K562 (cell line): ENCODE data around the gene NOP14. TPM values are rescaled to one million over a fixed set of nuclear protein-coding genes. Genes with fewer than 3 reads are reported as not detected.
A peak's percentile ranks its signal among the peaks of the same experiment; 100 is the strongest.

Experiments
- CREB1 ChIP-seq, 2 experiments: sonication (generic) in 1 of 2; formaldehyde crosslinking in 1 of 2; IDR thresholded peaks; 2 replicates each; pipeline versions ENCODE4 v1.6.1 to v1.8.0; 2012 to 2022; ENCODE audit warnings: inconsistent platforms in 1 of 2, mild to moderate bottlenecking in 1 of 2, missing genetic modification reagents in 1 of 2, moderate library complexity in 1 of 2
- FOSL1 ChIP-seq: fragments of 200-800 bp; sonication (Bioruptor generic); conservative IDR thresholded peaks from 2 replicates; pipeline ENCODE4 v1.6.1; 2016; ENCODE audit warnings: missing genetic modification characterization, missing compliant biosample characterization
- HEY1 ChIP-seq: fragments of 250-450 bp; sonication (Bioruptor Pico); IDR thresholded peaks from 2 replicates; pipeline ENCODE4 v1.5.0; 2020; ENCODE audit warnings: mild to moderate bottlenecking, moderate library complexity, borderline replicate concordance
- SAP30 ChIP-seq: fragments of 200-600 bp; sonication (generic); IDR thresholded peaks from 2 replicates; pipeline ENCODE4 v1.6.1; 2012; ENCODE audit warnings: borderline replicate concordance, low read depth, mild to moderate bottlenecking, moderate library complexity, low read length, control low read depth, inconsistent platforms; ENCODE audit not compliant: insufficient read depth, poor library complexity, severe bottlenecking
- SMAD4 ChIP-seq: fragments of 250-450 bp; sonication (Bioruptor Pico); conservative IDR thresholded peaks from 2 replicates; pipeline ENCODE4 v1.8.0; 2021; ENCODE audit warnings: inconsistent platforms, mild to moderate bottlenecking, moderate library complexity
- ZNF197 ChIP-seq: fragments of 200-800 bp; sonication (Bioruptor generic); IDR thresholded peaks from 2 replicates; pipeline ENCODE4 v1.6.1; 2016; ENCODE audit warnings: low read depth, missing genetic modification characterization, missing compliant biosample characterization
- ZNF232 ChIP-seq: sonication (generic); formaldehyde crosslinking; IDR thresholded peaks from 2 replicates; pipeline ENCODE4 v1.8.0; 2022; ENCODE audit warnings: mild to moderate bottlenecking, missing genetic modification reagents
- polyA plus RNA-seq, 8 experiments: library from polyadenylated mRNA; depleted of rRNA in 4 of 8; stranded (reverse) in 5 of 8; unstranded in 3 of 8; fragments of >200 nt; fragmentation: Nextera tagmentation in 2 of 8; fragmentation: Illumina TruSeq in 1 of 8; extraction: Ambion mirVana in 2 of 8; extraction: Trizol in 1 of 8; gene quantifications; 2 replicates each; pipeline versions ENCODE4 v1.2.1 to v1.2.3, GENCODE V29; 2011 to 2014; ENCODE audit warnings: inconsistent platforms in 1 of 8, missing spikeins in 1 of 8
- total RNA-seq, 7 experiments: library from RNA; depleted of rRNA in 6 of 7; stranded (reverse); fragments of >200 nt in 6 of 7; fragmentation: Illumina TruSeq in 2 of 7; extraction: Trizol in 2 of 7; gene quantifications; 2 replicates each; pipeline versions ENCODE4 v1.2.1 to v1.2.3, GENCODE V29; 2011 to 2021; ENCODE audit warnings: low replicate concordance in 1 of 7
- TF ChIP-seq, protein P1 (sequence below): fragments of 450-650 bp; formaldehyde crosslinking; IDR thresholded peaks from 2 replicates; pipeline ENCODE4 v1.4.0; 2020; ENCODE audit warnings: mild to moderate bottlenecking, mixed read lengths
- TF ChIP-seq, protein P2 (sequence below), 2 experiments: fragments of 450-650 bp; formaldehyde crosslinking in 1 of 2; IDR thresholded peaks; 2 replicates each; pipeline versions ENCODE4 v1.4.0 to v1.6.1; 2014 to 2020; ENCODE audit warnings: mild to moderate bottlenecking in 2 of 2, borderline replicate concordance in 1 of 2, low read depth in 1 of 2
- TF ChIP-seq, protein P3 (sequence below): sonication (generic); formaldehyde crosslinking; IDR thresholded peaks from 2 replicates; pipeline ENCODE4 v1.8.1; 2023; ENCODE audit warnings: missing genetic modification reagents, mild to moderate bottlenecking, borderline replicate concordance

NOP14 gene
- total and polyA plus RNA-seq, 9 of the 15 experiments (the other 6 are each of a cell fraction or from before 2014, with no cell fraction given): 12.7 to 76.0 (median 50.9) TPM

DNA sequence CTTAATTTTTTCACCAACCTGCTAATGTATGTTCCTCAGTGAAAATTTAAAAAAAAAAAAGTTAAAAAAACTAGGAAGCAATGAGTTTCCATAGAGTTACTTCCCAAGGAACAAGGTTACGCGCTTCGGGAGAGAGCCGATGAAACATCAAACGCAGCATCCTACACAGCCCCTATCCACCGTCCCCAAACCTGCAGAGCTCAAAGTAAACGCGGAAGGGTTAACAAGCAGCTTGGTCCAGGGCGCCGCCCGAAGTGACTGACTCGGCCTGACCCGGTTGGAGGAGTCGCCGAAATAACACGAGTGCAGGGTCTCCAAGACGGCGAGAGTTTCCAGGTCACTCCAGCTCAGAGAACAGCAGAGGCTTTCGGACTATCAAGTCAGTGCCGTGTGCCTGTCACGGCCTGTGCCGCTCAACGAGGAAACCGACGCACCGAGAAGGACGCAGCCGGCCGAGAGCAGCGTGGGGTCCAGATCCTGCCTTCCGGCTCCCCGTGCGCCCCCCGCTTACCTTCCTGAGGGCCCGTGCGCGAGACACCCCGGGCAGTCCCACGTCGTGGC lies 512 bp downstream of the NOP14 start (continued):
- TF ChIP-seq, protein P1, sequence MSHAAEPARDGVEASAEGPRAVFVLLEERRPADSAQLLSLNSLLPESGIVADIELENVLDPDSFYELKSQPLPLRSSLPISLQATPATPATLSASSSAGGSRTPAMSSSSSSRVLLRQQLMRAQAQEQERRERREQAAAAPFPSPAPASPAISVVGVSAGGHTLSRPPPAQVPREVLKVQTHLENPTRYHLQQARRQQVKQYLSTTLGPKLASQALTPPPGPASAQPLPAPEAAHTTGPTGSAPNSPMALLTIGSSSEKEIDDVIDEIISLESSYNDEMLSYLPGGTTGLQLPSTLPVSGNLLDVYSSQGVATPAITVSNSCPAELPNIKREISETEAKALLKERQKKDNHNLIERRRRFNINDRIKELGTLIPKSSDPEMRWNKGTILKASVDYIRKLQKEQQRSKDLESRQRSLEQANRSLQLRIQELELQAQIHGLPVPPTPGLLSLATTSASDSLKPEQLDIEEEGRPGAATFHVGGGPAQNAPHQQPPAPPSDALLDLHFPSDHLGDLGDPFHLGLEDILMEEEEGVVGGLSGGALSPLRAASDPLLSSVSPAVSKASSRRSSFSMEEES (CRISPR knock-in tag): no peak
- TF ChIP-seq FOSL1 (tag) (peak; percentile 35; the same call in 1 of the 2 replicates), HEY1 (no peak), ZNF232 (CRISPR knock-in tag) (0 out of 2 replicates have a peak, but pooled peaks have one; percentile 6), ZNF197 (CRISPR knock-in tag) (no peak), SMAD4 (CRISPR knock-in tag) (0 out of 2 replicates have a peak, but pooled peaks have one; percentile 7), SAP30 (peak; percentile 70), CREB1 (IDR thresholded peaks at IDR 0.05) (peak; percentile 37; the same call in 1 of the 2 replicates), CREB1 (CRISPR knock-in tag; IDR thresholded peaks at IDR 0.05) (no peak; the same call in 1 of the 2 replicates)
- TF ChIP-seq, protein P2, sequence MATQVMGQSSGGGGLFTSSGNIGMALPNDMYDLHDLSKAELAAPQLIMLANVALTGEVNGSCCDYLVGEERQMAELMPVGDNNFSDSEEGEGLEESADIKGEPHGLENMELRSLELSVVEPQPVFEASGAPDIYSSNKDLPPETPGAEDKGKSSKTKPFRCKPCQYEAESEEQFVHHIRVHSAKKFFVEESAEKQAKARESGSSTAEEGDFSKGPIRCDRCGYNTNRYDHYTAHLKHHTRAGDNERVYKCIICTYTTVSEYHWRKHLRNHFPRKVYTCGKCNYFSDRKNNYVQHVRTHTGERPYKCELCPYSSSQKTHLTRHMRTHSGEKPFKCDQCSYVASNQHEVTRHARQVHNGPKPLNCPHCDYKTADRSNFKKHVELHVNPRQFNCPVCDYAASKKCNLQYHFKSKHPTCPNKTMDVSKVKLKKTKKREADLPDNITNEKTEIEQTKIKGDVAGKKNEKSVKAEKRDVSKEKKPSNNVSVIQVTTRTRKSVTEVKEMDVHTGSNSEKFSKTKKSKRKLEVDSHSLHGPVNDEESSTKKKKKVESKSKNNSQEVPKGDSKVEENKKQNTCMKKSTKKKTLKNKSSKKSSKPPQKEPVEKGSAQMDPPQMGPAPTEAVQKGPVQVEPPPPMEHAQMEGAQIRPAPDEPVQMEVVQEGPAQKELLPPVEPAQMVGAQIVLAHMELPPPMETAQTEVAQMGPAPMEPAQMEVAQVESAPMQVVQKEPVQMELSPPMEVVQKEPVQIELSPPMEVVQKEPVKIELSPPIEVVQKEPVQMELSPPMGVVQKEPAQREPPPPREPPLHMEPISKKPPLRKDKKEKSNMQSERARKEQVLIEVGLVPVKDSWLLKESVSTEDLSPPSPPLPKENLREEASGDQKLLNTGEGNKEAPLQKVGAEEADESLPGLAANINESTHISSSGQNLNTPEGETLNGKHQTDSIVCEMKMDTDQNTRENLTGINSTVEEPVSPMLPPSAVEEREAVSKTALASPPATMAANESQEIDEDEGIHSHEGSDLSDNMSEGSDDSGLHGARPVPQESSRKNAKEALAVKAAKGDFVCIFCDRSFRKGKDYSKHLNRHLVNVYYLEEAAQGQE (IDR thresholded peaks at IDR 0.05; ENCODE audit: borderline replicate concordance): no peak
- TF ChIP-seq, protein P2 (CRISPR knock-in tag; IDR thresholded peaks at IDR 0.05; ENCODE audit: low read depth): peak; percentile 66; the same call in 1 of the 2 replicates
- TF ChIP-seq, protein P3, sequence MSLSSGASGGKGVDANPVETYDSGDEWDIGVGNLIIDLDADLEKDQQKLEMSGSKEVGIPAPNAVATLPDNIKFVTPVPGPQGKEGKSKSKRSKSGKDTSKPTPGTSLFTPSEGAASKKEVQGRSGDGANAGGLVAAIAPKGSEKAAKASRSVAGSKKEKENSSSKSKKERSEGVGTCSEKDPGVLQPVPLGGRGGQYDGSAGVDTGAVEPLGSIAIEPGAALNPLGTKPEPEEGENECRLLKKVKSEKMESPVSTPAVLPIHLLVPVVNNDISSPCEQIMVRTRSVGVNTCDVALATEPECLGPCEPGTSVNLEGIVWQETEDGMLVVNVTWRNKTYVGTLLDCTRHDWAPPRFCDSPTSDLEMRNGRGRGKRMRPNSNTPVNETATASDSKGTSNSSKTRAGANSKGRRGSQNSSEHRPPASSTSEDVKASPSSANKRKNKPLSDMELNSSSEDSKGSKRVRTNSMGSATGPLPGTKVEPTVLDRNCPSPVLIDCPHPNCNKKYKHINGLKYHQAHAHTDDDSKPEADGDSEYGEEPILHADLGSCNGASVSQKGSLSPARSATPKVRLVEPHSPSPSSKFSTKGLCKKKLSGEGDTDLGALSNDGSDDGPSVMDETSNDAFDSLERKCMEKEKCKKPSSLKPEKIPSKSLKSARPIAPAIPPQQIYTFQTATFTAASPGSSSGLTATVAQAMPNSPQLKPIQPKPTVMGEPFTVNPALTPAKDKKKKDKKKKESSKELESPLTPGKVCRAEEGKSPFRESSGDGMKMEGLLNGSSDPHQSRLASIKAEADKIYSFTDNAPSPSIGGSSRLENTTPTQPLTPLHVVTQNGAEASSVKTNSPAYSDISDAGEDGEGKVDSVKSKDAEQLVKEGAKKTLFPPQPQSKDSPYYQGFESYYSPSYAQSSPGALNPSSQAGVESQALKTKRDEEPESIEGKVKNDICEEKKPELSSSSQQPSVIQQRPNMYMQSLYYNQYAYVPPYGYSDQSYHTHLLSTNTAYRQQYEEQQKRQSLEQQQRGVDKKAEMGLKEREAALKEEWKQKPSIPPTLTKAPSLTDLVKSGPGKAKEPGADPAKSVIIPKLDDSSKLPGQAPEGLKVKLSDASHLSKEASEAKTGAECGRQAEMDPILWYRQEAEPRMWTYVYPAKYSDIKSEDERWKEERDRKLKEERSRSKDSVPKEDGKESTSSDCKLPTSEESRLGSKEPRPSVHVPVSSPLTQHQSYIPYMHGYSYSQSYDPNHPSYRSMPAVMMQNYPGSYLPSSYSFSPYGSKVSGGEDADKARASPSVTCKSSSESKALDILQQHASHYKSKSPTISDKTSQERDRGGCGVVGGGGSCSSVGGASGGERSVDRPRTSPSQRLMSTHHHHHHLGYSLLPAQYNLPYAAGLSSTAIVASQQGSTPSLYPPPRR: peak; percentile 92; the same call in 1 of the 2 replicates
